Hypothalamus (tissue), 51 donors: ENCODE results near the gene ZNF331.
"Not testable (repeated sequence)": the region's sequence is repeated elsewhere in the genome, so short reads cannot be mapped to it uniquely, and the experiment has no call there.

Source experiments
- DNase-seq, 51 donors: peaks; one replicate each; lab custom pipeline; 2025; lab: John Stamatoyannopoulos, UW

The ZNF331 gene

DNA sequence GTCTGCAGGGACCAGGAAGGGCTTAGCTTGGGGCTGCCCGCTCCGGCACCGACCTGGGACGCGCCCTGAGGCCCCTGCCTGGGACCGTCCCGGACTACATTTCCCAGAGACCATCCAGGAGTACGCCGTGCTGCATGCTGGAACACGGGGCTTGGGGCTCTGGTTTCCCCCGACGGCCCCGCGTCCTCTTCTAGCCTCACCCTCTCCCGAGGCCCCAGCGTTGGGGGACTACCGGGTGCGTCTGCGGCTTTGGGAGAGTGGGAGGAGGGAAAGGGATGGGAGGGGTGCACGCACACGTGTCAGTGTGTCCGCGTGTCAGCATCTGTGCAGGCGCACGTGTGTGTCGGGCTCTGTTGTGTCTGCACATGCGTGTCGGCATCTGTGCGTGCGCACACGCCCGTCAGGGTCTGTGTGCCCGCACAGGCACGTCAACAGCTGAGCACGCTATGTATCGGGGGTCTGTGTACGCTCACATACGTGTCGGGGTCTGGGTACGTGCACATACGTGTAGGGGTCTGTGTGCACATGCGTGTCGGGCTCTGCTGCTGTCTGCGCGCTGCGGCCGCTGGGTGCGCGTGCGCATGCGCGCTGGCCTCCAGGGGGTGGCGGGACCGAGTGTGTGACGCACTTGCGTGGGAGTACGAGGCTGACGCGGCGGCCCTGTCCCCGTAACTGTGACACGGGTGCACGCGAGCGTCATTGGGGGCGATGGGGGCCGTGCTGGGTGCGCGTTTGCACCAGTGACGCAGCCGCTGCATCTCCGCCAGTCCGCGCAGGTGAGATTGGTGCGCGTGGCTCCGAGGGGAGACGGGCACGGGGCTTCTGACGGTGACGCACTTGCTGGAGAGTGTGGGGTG is at the start of gene ZNF331:
Gene ZNF331, plus strand, starts transcription at position 625 of the 857 bp plus-strand sequence. CDS start 31,232 bp downstream, outside the sequence.
- DNase-seq, result peak; percentile 19 to 89 (median 66)

DNA sequence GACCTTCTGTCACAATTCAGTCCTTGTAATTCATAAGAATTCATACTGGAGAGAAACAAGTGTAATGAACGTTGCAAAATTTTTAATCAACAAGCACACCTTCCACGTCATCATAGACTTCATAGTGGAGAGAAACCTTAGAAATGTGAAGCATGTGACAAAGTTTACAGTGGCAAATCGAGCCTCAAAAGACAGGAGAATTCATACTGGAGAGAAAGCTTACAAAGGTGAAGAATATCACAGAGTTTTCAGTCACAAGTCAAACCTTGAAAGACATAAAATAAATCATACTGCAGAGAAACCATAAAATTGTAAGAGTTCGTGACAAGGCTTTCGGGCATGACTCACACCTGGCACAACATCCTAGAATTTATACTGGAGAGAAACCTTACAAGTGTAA is 45.8 kb upstream of the ZNF331 start:
- no peak for DNase-seq

DNA sequence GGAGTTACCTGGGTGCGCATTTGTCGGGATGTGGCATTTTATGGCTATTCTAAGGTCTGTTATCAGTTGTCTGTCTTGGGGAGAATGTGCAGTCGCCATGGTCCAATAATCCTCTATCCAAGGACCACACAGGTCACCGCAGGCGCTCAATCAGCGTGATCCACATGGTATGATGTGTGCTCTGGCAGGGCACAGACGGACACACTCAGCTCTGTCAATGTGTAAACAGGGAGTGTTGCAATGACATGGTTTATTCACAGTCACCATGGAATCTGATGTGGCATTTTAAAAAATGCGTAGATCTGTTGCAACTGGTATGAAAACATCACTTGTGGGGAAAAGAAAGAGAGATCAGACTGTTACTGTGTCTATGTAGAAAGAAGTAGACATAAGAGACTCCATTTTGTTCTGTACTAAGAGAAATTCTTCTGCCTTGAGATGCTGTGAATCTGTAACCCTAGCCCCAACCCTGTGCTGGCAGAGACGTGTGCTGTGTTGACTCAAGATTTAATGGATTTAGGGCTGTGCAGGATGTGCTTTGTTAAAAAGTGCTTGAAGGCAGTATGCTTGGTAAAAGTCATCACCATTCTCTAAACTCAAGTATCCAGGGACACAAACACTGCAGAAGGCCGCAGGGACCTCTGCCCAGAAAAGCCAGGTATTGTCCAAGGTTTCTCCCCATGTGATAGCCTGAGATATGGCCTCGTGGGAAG is 40.5 kb upstream of the ZNF331 start:
- not testable (repeated sequence) for DNase-seq

GRCh38 chr19:53498024-53498395 is 39.9 kb upstream of the ZNF331 start:
- not testable (repeated sequence) for DNase-seq

DNA sequence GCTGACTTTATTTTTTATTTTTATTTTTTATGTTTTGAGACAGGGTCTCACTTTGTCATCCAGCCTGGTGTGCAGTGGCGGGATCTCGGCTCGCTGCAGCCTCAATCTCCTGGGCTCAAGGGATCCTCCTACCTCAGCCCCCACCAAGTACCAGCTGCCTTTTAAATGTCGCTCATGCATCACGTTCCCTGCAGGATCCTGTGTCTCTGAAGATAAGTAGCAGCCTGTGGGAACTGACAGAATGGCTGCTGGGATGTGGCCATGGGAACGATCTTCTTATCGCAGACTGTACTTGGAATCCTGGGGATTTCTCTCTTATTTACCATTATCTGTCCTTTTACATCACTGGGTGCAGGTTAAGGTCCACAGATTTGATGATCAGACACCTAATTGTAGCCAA is 34.8 kb upstream of the ZNF331 start:
- DNase-seq, result not testable (repeated sequence)

GRCh38 chr19:53503671-53504364 is 34.1 kb upstream of the ZNF331 start:
- DNase-seq, result peak in 6 of 51 donors; percentile 1 to 19 (median 6)

GRCh38 chr19:53504365-53504703 is 33.6 kb upstream of the ZNF331 start:
- DNase-seq, result peak in 8 of 51 donors; percentile 2 to 22 (median 8)

GRCh38 chr19:53504885-53505284 is 33.1 kb upstream of the ZNF331 start:
- DNase-seq, result no peak

- no peak for DNase-seq
These were observed 31.2 kb upstream of the ZNF331 start for GRCh38 chr19:53506728-53507127.

DNA sequence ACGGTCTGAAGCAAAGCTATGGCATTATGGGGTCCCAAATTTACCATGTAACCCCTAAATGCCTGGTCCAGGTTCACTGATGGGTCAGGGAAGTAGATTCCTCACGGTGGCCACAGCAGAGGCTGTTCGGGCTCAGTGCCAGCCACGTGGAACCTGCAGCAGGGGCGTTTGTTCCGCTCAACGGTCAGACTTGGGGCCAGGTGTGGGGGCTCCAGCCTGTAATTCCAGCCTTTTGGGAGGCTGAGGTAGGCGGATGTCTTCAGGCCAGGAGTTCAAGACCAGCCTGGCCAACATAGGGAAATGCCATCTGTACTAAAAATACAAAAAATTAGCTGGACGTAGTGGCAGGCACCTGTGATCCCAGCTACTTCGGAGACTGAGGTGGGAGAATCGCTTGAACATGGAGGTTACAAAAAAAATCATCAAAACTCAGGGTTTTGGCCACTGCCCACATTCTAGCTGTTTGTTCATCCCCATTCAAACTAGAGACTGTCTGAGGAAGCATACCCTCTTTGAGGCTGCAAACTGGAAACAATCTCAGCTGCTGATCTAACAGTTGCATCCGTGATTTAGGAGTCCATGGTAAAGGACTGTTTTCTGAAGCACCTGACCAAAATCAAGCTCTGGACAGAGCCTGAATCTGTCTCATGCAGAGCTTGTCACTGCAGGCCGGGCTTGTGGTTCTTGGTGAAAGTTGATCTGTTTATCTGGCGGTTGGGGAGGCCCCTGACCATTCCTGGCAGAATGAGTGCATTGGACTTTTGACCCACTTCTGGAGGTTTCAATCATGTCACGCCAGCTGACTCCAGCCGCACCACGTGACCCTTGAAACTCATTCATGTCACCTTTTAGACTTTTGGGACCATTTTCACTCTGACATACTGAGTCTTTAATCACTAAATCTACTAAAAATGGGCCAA is 30.2 kb upstream of the ZNF331 start:
- DNase-seq, result no peak

DNA sequence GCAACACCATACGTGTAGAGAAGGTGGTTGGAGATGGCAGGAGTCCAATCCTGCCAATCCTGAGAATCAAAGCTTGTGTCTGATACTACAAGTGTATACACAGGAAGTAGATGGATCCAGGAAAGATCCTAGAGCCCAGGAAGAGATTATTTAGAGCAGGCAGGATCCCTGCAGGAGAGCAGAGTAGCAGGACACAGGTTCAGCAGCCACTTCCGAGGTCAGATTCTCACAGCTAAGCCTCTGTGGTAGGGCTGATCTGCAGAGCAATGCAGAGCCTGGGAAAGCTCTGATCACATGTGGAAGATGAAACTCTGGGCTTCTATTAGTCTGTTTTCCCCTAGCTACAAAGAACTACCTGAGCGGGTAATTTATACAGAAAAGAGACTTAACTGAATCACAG is 28.5 kb upstream of the ZNF331 start:
- DNase-seq, result no peak

- DNase-seq, result no peak
These were observed 28.1 kb upstream of the ZNF331 start for GRCh38 chr19:53509845-53510244.

DNA sequence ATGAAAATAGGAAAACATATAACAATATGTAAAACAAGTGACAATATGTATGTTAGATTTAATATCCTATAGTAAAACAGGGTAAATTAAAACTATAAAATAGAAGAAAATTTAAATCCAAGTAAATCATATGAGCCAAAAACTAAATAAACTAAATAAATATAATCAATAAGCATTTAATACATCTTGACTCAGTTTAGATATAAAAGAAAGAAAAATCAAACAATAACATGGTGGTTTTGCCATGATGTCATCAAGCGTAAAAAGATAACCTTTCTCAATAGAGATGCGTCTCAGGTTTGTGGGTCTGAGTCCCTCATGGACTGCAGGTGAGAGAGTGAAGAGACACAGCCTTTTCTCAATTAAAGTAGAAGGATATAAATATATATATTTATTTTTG is 26.6 kb upstream of the ZNF331 start:
- DNase-seq, result no peak

- peak in 20 of 51 donors; percentile 1 to 46 (median 10) for DNase-seq
These were observed 26.0 kb upstream of the ZNF331 start for GRCh38 chr19:53511933-53512374.

GRCh38 chr19:53515047-53515446 is 22.9 kb upstream of the ZNF331 start:
- not testable (repeated sequence) for DNase-seq

GRCh38 chr19:53517114-53517741 is 20.7 kb upstream of the ZNF331 start:
- no peak for DNase-seq

DNA sequence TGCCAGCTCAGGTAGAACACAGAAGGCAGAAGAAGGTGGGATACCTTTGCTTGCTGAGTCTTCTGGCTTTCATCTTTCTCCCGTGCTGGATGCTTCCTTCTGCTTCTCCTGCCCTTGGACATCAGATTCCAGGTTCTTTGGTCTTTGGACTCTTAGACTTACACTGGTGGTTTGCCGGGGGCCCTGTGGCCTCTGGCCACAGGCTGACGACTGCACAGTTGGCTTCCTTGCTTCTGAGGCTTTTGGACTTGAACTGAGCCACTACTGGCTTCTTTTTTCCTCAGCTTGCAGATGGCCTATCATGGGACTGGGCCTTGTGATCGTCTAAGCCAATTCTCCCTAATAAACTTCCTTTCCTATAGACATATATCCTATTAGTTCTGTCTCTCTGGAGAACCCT is 19.8 kb upstream of the ZNF331 start:
- DNase-seq, result no peak

DNA sequence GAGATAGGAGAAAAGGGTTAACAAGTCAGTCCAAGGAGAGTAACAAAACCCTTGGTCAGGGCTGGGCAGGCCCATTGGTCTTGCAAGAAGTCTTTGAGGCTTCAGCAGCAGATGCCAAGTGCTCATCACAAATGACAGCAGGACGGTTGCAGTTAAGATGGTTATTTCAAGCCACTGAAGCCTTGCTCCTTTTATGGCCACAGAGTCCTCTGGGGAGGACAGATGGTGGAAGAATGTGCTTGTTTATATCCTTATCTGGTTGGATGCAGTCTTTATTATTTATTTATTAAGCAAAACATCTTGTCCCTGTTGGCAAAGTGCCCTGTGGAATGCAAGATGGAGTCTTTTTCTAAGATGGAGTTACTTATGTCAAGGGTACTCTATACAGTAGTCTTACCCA is 19.2 kb upstream of the ZNF331 start:
- no peak for DNase-seq

DNA sequence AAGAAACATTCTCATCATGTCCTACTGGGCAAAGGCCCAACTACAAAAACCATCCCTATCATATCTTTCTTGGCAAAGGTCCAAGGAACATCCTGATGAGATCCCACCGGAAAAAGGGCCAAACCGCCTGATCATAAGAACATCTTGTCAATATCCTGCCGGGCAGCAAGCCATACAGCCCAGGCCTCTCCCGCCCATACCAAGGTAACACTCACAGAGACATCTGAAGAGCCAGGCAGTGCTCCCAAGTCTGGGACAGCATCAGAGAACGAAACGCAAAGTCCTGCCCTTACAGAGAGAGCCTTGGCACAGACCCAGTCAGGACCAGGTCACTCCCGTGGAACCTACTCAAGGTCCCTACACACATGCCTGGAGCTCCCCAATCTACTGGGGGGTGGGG is 18.5 kb upstream of the ZNF331 start:
- DNase-seq, result no peak

GRCh38 chr19:53520163-53520546 is 17.8 kb upstream of the ZNF331 start:
- DNase-seq, result no peak
